Measurements from ENCODE around the gene CAMK2B.

The CAMK2B gene

GRCh38 chr7:44258865-44259546, 66.4 kb downstream of the CAMK2B start:
- Histone ChIP-seq H3K4me3 (ENCODE audit: insufficient read depth, low read depth, low read length) (no peak overlapping the region), H3K27ac (ENCODE audit: insufficient read depth, low read depth, low read length, poor library complexity, severe bottlenecking) (no peak overlapping the region), H3K36me3 (ENCODE audit: control insufficient read depth, insufficient read depth, low read length) (no peaks in the 10 kb centered on the region), H3K27me3 (ENCODE audit: control insufficient read depth, insufficient read depth, low read length, poor library complexity, severe bottlenecking) (no peaks in the 10 kb centered on the region), H3K9me3 (ENCODE audit: control insufficient read depth, low read length) (no peaks in the 10 kb centered on the region), H3K4me1 (ENCODE audit: control insufficient read depth, insufficient read depth, low read length) (peaks cover 5% of the 10 kb centered on the region)
- WGBS, 2 experiments: 92 to 94% methylated on average over 14 of the region's 14 CpGs

DNA sequence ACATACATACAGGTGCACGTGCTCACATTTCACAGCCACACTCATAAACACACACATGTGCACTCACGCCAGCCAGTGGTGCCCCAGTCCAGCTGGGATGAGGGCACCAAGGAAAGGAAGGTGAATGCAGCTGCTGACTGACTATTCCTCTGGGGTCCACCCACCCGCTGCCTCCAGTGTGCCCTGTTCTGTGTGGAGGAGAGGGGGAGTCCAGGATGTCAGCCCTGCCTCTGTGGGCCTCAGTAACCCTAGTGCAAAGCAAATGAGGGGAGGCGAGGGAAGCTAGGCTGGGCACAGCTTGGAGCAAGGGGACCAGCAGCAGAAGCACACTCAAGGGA, 67.0 kb downstream of the CAMK2B start:
- Histone ChIP-seq H3K36me3 (ENCODE audit: control insufficient read depth, insufficient read depth, low read length) (no peaks in the 10 kb centered on the region), H3K4me3 (ENCODE audit: insufficient read depth, low read depth, low read length) (no peak overlapping the region), H3K9me3 (ENCODE audit: control insufficient read depth, low read length) (no peaks in the 10 kb centered on the region), H3K27me3 (ENCODE audit: control insufficient read depth, insufficient read depth, low read length, poor library complexity, severe bottlenecking) (no peaks in the 10 kb centered on the region), H3K27ac (ENCODE audit: insufficient read depth, low read depth, low read length, poor library complexity, severe bottlenecking) (no peak overlapping the region), H3K4me1 (ENCODE audit: control insufficient read depth, insufficient read depth, low read length) (peaks cover 5% of the 10 kb centered on the region)
- 95 to 96% methylated on average over 4 of the region's 4 CpGs for WGBS, 2 experiments

DNA sequence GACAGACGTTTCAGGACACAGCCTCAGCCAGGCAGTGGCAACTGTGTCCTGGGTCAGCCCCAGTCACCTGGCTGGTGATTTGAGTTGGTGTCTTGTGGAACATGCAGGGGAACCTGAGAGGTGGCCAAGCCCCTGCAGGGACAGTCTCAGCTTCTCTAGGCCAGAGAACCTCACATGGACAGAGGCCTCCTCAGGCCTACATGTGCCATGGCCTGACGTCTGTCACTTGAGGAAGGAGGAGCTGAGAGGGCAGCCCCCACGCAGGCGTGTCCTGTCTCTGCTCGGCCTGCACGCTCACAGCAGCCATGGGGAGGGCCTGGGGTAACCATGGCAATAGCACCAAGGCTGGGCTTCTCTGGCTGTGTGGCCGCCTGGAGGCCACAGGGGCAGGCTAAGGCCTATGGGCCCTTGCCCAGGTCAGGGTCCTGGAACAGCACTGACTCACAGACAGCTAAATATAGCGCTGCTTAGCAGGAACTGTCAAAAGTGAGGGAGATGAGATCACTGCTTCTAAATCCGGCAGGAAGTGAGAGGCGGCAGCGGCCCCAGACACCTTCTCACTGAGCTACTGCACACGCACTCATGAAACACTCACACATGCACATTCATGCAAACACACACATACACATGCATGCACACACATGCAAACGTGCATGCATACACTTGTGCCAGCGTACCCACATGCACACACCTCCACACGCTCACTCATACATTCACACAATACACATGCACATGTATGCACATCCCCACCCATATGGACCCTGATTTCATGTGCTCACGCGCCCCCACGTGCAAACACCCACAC, 67.6 kb downstream of the CAMK2B start:
- 79 to 84% methylated on average over 18 of the region's 18 CpGs for WGBS, 2 experiments
- Histone ChIP-seq H3K9me3 (ENCODE audit: control insufficient read depth, low read length) (no peaks in the 10 kb centered on the region), H3K27ac (ENCODE audit: insufficient read depth, low read depth, low read length, poor library complexity, severe bottlenecking) (no peak overlapping the region), H3K36me3 (ENCODE audit: control insufficient read depth, insufficient read depth, low read length) (no peaks in the 10 kb centered on the region), H3K27me3 (ENCODE audit: control insufficient read depth, insufficient read depth, low read length, poor library complexity, severe bottlenecking) (no peaks in the 10 kb centered on the region), H3K4me1 (ENCODE audit: control insufficient read depth, insufficient read depth, low read length) (peaks cover 5% of the 10 kb centered on the region), H3K4me3 (ENCODE audit: insufficient read depth, low read depth, low read length) (no peak overlapping the region)

DNA sequence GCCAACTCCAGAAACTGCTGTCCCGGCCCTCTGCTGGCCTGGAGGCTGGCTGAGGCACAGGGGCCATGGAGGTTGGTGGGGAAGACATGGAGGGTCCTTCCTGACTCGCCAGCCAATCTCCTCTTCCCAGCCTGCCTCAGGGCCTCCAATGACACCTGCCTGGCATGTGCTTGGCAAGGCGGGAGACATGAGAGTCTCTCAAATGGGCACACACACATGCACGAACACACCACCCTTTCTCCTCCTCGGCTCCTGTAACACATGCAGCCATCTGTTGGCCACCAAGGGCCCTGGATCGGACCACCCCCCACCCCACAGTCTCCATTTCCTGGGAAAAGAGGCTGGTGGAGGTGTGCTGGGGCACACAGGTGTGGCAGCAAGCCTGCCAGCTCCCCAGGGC, 68.2 kb downstream of the CAMK2B start:
- Histone ChIP-seq H3K4me1 (ENCODE audit: control insufficient read depth, insufficient read depth, low read length) (peaks cover 5% of the 10 kb centered on the region), H3K27me3 (ENCODE audit: control insufficient read depth, insufficient read depth, low read length, poor library complexity, severe bottlenecking) (no peaks in the 10 kb centered on the region), H3K27ac (ENCODE audit: insufficient read depth, low read depth, low read length, poor library complexity, severe bottlenecking) (no peak overlapping the region), H3K36me3 (ENCODE audit: control insufficient read depth, insufficient read depth, low read length) (no peaks in the 10 kb centered on the region), H3K4me3 (ENCODE audit: insufficient read depth, low read depth, low read length) (no peak overlapping the region), H3K9me3 (ENCODE audit: control insufficient read depth, low read length) (no peaks in the 10 kb centered on the region)
- WGBS, 2 experiments: 94 to 99% methylated on average over 6 of the region's 6 CpGs

- H3K9me3 ChIP-seq (ENCODE audit: control insufficient read depth, low read length): no peaks in the 10 kb centered on the region
- WGBS, 2 experiments: 93 to 95% methylated on average over 5 of the region's 5 CpGs
- no peaks in the 10 kb centered on the region for H3K27me3 ChIP-seq (ENCODE audit: control insufficient read depth, insufficient read depth, low read length, poor library complexity, severe bottlenecking)
- H3K36me3 ChIP-seq (ENCODE audit: control insufficient read depth, insufficient read depth, low read length): no peaks in the 10 kb centered on the region
- no peak overlapping the region for H3K27ac ChIP-seq (ENCODE audit: insufficient read depth, low read depth, low read length, poor library complexity, severe bottlenecking)
- H3K4me1 ChIP-seq (ENCODE audit: control insufficient read depth, insufficient read depth, low read length): peaks cover 5% of the 10 kb centered on the region
- no peak overlapping the region for H3K4me3 ChIP-seq (ENCODE audit: insufficient read depth, low read depth, low read length)
Observed at GRCh38 chr7:44256459-44256858, 68.9 kb downstream of the CAMK2B start.

- 91 to 94% methylated on average over 12 of the region's 12 CpGs for WGBS, 2 experiments
Observed at GRCh38 chr7:44251881-44252280, 73.5 kb downstream of the CAMK2B start.

GRCh38 chr7:44251269-44251668, 74.1 kb downstream of the CAMK2B start:
- no peaks in the 10 kb centered on the region for H3K27me3 ChIP-seq (ENCODE audit: control insufficient read depth, insufficient read depth, low read length, poor library complexity, severe bottlenecking)
- H3K4me3 ChIP-seq (ENCODE audit: insufficient read depth, low read depth, low read length): no peak overlapping the region
- 93 to 94% methylated on average over 10 of the region's 10 CpGs for WGBS, 2 experiments
- H3K4me1 ChIP-seq (ENCODE audit: control insufficient read depth, insufficient read depth, low read length): no peaks in the 10 kb centered on the region
- no peak overlapping the region for H3K27ac ChIP-seq (ENCODE audit: insufficient read depth, low read depth, low read length, poor library complexity, severe bottlenecking)
- no peaks in the 10 kb centered on the region for H3K36me3 ChIP-seq (ENCODE audit: control insufficient read depth, insufficient read depth, low read length)
- no peaks in the 10 kb centered on the region for H3K9me3 ChIP-seq (ENCODE audit: control insufficient read depth, low read length)

More at GRCh38 chr7:44251881-44252280, 73.5 kb downstream of the CAMK2B start:
- Histone ChIP-seq H3K36me3 (ENCODE audit: control insufficient read depth, insufficient read depth, low read length) (no peaks in the 10 kb centered on the region), H3K4me1 (ENCODE audit: control insufficient read depth, insufficient read depth, low read length) (no peaks in the 10 kb centered on the region), H3K9me3 (ENCODE audit: control insufficient read depth, low read length) (no peaks in the 10 kb centered on the region), H3K27me3 (ENCODE audit: control insufficient read depth, insufficient read depth, low read length, poor library complexity, severe bottlenecking) (no peaks in the 10 kb centered on the region), H3K4me3 (ENCODE audit: insufficient read depth, low read depth, low read length) (no peak overlapping the region), H3K27ac (ENCODE audit: insufficient read depth, low read depth, low read length, poor library complexity, severe bottlenecking) (no peak overlapping the region)

DNA sequence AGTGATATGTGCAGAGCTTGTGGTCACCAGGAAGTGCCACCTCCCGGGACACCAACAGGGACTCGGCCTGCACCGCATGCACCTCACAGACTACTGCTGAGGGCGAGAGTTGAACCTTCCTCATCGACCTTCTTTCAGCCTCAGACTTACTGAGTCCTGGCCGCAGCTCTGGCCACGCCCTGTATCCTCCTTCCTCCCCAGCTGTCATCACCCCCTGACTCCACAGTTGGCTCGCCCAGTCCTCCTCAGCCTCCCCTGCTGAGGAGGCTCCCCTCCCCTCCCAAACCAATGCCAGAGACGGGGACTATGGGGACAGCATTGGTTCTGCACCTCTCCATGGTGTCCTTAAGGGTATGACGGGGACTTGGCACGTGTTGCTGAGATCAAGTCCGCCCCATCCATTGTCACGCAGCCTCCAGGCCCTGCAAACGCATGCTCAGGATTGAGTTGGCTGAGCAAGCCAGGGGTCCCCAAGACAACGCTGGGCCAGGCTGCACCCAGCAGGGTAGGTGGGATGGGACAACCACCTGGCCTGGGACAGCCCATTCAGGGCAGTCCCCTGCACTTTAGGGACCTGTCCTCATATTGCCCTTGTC, 75.7 kb downstream of the CAMK2B start:
- 90% methylated on average over 15 of the region's 15 CpGs for WGBS, 2 experiments
- Histone ChIP-seq H3K27ac (ENCODE audit: insufficient read depth, low read depth, low read length, poor library complexity, severe bottlenecking) (no peak overlapping the region), H3K9me3 (ENCODE audit: control insufficient read depth, low read length) (no peaks in the 10 kb centered on the region), H3K27me3 (ENCODE audit: control insufficient read depth, insufficient read depth, low read length, poor library complexity, severe bottlenecking) (no peaks in the 10 kb centered on the region), H3K4me1 (ENCODE audit: control insufficient read depth, insufficient read depth, low read length) (no peaks in the 10 kb centered on the region), H3K4me3 (ENCODE audit: insufficient read depth, low read depth, low read length) (no peak overlapping the region), H3K36me3 (ENCODE audit: control insufficient read depth, insufficient read depth, low read length) (no peaks in the 10 kb centered on the region)

DNA sequence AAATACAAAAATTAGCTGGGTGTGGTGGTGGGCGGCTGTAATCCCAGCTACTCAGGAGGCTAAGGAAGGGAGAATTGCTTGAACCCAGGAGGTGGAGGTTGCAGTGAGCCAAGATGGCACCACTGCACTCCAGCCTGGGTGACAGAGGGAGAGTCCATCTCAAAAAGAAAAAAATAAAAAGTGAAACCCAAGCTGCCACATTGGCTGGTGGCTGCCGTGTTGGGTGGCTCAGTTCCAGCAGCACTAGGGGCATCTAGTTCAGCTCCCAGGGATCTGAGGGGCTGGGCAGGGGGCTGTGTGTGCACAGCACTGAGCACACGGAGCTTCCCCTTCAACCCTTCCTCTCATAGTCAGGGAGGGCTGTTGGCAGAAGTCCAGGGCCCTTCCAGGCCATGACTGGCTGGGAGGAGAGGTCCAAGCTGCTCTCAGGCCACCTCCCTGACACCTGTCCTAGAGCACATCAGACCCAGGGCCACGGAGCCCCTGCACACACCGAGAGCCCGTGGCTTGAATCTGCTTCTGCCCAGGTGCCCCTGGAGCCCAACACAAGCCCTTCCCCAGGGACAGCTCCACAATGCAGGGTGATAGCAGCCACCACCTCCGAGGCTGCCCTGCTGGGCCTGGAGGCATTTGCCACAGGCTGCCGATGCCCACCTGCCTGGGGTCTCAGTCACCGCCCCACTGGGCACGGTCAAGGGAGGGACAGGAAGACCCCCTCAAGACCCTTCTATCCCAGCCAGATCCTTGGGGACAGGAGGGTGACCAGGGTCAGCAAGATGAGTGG, 77.3 kb downstream of the CAMK2B start:
- Histone ChIP-seq H3K36me3 (ENCODE audit: control insufficient read depth, insufficient read depth, low read length) (no peaks in the 10 kb centered on the region), H3K9me3 (ENCODE audit: control insufficient read depth, low read length) (no peaks in the 10 kb centered on the region), H3K4me3 (ENCODE audit: insufficient read depth, low read depth, low read length) (no peak overlapping the region), H3K27me3 (ENCODE audit: control insufficient read depth, insufficient read depth, low read length, poor library complexity, severe bottlenecking) (no peaks in the 10 kb centered on the region), H3K4me1 (ENCODE audit: control insufficient read depth, insufficient read depth, low read length) (no peaks in the 10 kb centered on the region), H3K27ac (ENCODE audit: insufficient read depth, low read depth, low read length, poor library complexity, severe bottlenecking) (no peak overlapping the region)
- 91 to 92% methylated on average over 10 of the region's 10 CpGs for WGBS, 2 experiments
